K562 (cell line): ENCODE measurements around the gene PI4KA. TPM values are rescaled to one million over a fixed set of nuclear protein-coding genes. Genes with fewer than 3 reads are reported as not detected.

Experiments used
- ATAC-seq: fragments of 200-7000 bp; cut with Tn5 transposase; 3 replicates; pipeline ENCODE4 v1.9.1; 2020; ENCODE audit warnings: moderate library complexity
- BruUV-seq: library from RNA; stranded (reverse); fragments of 400-500 nt; replicated peaks from 2 replicates; lab custom pipeline; 2021; lab: Mats Ljungman, UMichigan
- CTCF ChIA-PET: fragments of 300-600 bp; formaldehyde crosslinking; extraction: SDS; loops from one replicate; lab custom pipeline; 2021; ENCODE audit warnings: low intra/inter-chr PET ratio; lab: Yijun Ruan, JAX
- POLR2A ChIA-PET: fragments of 300-600, 350-650 bp; sonication (Branson Sonifier 250); formaldehyde crosslinking; extraction: SDS; loops from one replicate; lab custom pipeline; 2021; ENCODE audit warnings: antibody characterized with exemption, inconsistent platforms; lab: Yijun Ruan, JAX
- DNase-seq, 4 experiments: peaks; one replicate each; pipeline versions ENCODE4 v3.0.0 to v3.0.0-alpha.2; 2011 to 2018; ENCODE audit warnings: low spot score in 3 of 4, mixed read lengths in 3 of 4; ENCODE audit errors: extremely low read depth in 1 of 4
- FAIRE-seq: peaks from 2 replicates; lab custom pipeline; 2011; peaks lifted over from hg19 to GRCh38; lab: Jason Lieb, UNC
- H2AFZ ChIP-seq: 2 replicates; pipeline ENCODE4 v1.6.0; 2011; ENCODE audit warnings: low read depth, low read length, control low read depth, inconsistent platforms
- H3K27ac ChIP-seq: fragments of 200-600 bp; 3 replicates; pipeline ENCODE4 v1.8.0; 2011; ENCODE audit warnings: low read depth, mild to moderate bottlenecking, control low read depth, inconsistent platforms, low read length, moderate library complexity, mixed read lengths; ENCODE audit errors: extremely low read depth
- H3K27me3 ChIP-seq, 2 experiments: fragments of 300-600 bp in 1 of 2; 2 replicates in 1 of 2; 3 replicates in 1 of 2; pipeline versions ENCODE4 v1.6.0 to v1.8.0; 2011; ENCODE audit warnings: inconsistent platforms in 2 of 2, low read length in 2 of 2, mild to moderate bottlenecking in 1 of 2, mixed read lengths in 1 of 2, moderate library complexity in 1 of 2; ENCODE audit not compliant: control insufficient read depth in 2 of 2, insufficient read depth in 2 of 2
- H3K36me3 ChIP-seq: fragments of 300-600 bp; 3 replicates; pipeline ENCODE4 v1.8.0; 2011; ENCODE audit warnings: mild to moderate bottlenecking, low read length, inconsistent platforms; ENCODE audit not compliant: control insufficient read depth, insufficient read depth
- H3K4me1 ChIP-seq, 2 experiments: fragments of 200-600 bp in 1 of 2; replicated peaks in 1 of 2; 2 replicates in 1 of 2; 3 replicates in 1 of 2; pipeline versions ENCODE4 v1.5.1 to v1.8.0; 2011; ENCODE audit warnings: inconsistent platforms in 2 of 2, low read length in 2 of 2, mild to moderate bottlenecking in 1 of 2, mixed read lengths in 1 of 2, moderate library complexity in 1 of 2; ENCODE audit not compliant: control insufficient read depth in 2 of 2, insufficient read depth in 2 of 2
- H3K4me2 ChIP-seq: 2 replicates; pipeline ENCODE4 v1.6.1; 2011; ENCODE audit warnings: low read length, control low read depth, inconsistent platforms, mixed read lengths; ENCODE audit not compliant: insufficient read depth
- H3K4me3 ChIP-seq: fragments of 200-600 bp; sonication (generic), shearing (Covaris generic); 2 replicates; pipeline ENCODE4 v1.5.1; 2016; ENCODE audit warnings: control low read depth, inconsistent platforms
- H3K79me2 ChIP-seq: fragments of 200-600 bp; 3 replicates; pipeline ENCODE4 v1.8.0; 2011; ENCODE audit warnings: low read length, inconsistent platforms; ENCODE audit not compliant: control insufficient read depth, insufficient read depth
- H3K9ac ChIP-seq, 2 experiments: 2 replicates each; pipeline versions ENCODE4 v1.6.0 to v1.6.1; 2011; ENCODE audit warnings: low read depth in 2 of 2, low read length in 2 of 2, control low read depth in 1 of 2, inconsistent platforms in 1 of 2, mild to moderate bottlenecking in 1 of 2, mixed read lengths in 1 of 2; ENCODE audit not compliant: insufficient read depth in 1 of 2
- H3K9me1 ChIP-seq: one replicate; pipeline ENCODE4 v1.6.0; 2011; ENCODE audit warnings: inconsistent platforms, mild to moderate bottlenecking, low read length, moderate library complexity; ENCODE audit not compliant: control insufficient read depth, insufficient read depth
- H3K9me3 ChIP-seq: replicated peaks from 2 replicates; pipeline ENCODE4 v1.5.1; 2011; ENCODE audit warnings: low read depth, low read length, inconsistent platforms; ENCODE audit not compliant: control insufficient read depth, insufficient read depth
- H4K20me1 ChIP-seq: replicated peaks from 2 replicates; pipeline ENCODE4 v1.6.1; 2011; ENCODE audit warnings: low read length, inconsistent platforms, mixed read lengths; ENCODE audit not compliant: control insufficient read depth, insufficient read depth
- FOXA3 ChIP-seq, 2 experiments: fragments of 450-650 bp in 1 of 2; sonication (generic) in 1 of 2; formaldehyde crosslinking; IDR thresholded peaks in 1 of 2; conservative IDR thresholded peaks in 1 of 2; 2 replicates each; pipeline versions ENCODE4 v1.4.0 to v1.8.0; 2020 to 2022; ENCODE audit warnings: mild to moderate bottlenecking in 2 of 2, missing genetic modification reagents in 1 of 2
- FOXP1 ChIP-seq: sonication (generic); formaldehyde crosslinking; IDR thresholded peaks from 2 replicates; pipeline ENCODE4 v1.8.0; 2022; ENCODE audit warnings: mild to moderate bottlenecking, missing genetic modification reagents
- PURB ChIP-seq: sonication (generic); formaldehyde crosslinking; IDR thresholded peaks from 2 replicates; pipeline ENCODE4 v1.9.0; 2021; ENCODE audit warnings: low read depth, mild to moderate bottlenecking, missing genetic modification reagents
- SREBF1 ChIP-seq: fragments of 150-350 bp; IDR thresholded peaks from 2 replicates; pipeline ENCODE4 v1.6.1; 2014; ENCODE audit warnings: antibody characterized with exemption, low read depth, low read length, borderline replicate concordance
- ZBTB8A ChIP-seq: fragments of 450-650 bp; IDR thresholded peaks from 2 replicates; pipeline ENCODE4 v1.6.1; 2018; ENCODE audit warnings: mild to moderate bottlenecking, moderate library complexity; ENCODE audit not compliant: partially characterized antibody
- ZC3H4 ChIP-seq: sonication (generic); formaldehyde crosslinking; IDR thresholded peaks from 2 replicates; pipeline ENCODE4 v1.9.0; 2021; ENCODE audit warnings: missing genetic modification reagents, borderline replicate concordance
- ZNF263 ChIP-seq: sonication (generic); formaldehyde crosslinking; IDR thresholded peaks from 2 replicates; pipeline ENCODE4 v1.8.0; 2022; ENCODE audit warnings: mild to moderate bottlenecking, missing genetic modification reagents, borderline replicate concordance
- ZNF707 ChIP-seq: fragments of 250-450 bp; sonication (Bioruptor Pico); conservative IDR thresholded peaks from 2 replicates; pipeline ENCODE4 v1.8.0; 2022; ENCODE audit warnings: inconsistent platforms, mild to moderate bottlenecking, moderate library complexity
- WGBS: fragments of 100-300 bp; shearing (Covaris generic); methylation state at CpG from one replicate; pipeline ENCODE4 v1.1.6; 2016; ENCODE audit warnings: low coverage, mixed read lengths; ENCODE audit not compliant: insufficient coverage; ENCODE audit errors: missing lambda C conversion rate; 5-methylcytosine and 5-hydroxymethylcytosine counted together
- in situ Hi-C: fragments of 300-500 bp; cut with MboI; formaldehyde crosslinking; loops from 4 replicates; pipeline ENCODE4 v1.15.0; 2018; ENCODE audit warnings: inconsistent platforms, mixed read lengths
- intact Hi-C: fragments of 100-400 bp; cut with micrococcal nuclease; formaldehyde crosslinking; loops from 2 replicates; pipeline ENCODE4 v1.14.2; 2022
- polyA plus RNA-seq, 8 experiments: library from polyadenylated mRNA; depleted of rRNA in 4 of 8; stranded (reverse) in 5 of 8; unstranded in 3 of 8; fragments of >200 nt; fragmentation: Nextera tagmentation in 2 of 8; fragmentation: Illumina TruSeq in 1 of 8; extraction: Ambion mirVana in 2 of 8; extraction: Trizol in 1 of 8; gene quantifications; 2 replicates each; pipeline versions ENCODE4 v1.2.1 to v1.2.3, GENCODE V29; 2011 to 2014; ENCODE audit warnings: inconsistent platforms in 1 of 8, missing spikeins in 1 of 8
- total RNA-seq, 7 experiments: library from RNA; depleted of rRNA in 6 of 7; stranded (reverse); fragments of >200 nt in 6 of 7; fragmentation: Illumina TruSeq in 2 of 7; extraction: Trizol in 2 of 7; gene quantifications; 2 replicates each; pipeline versions ENCODE4 v1.2.1 to v1.2.3, GENCODE V29; 2011 to 2021; ENCODE audit warnings: low replicate concordance in 1 of 7
- TF ChIP-seq, protein P1 (sequence below), 3 experiments: fragments of 200-800 bp in 1 of 3; fragments of 250-450 bp in 1 of 3; fragments of 450-650 bp in 1 of 3; sonication (Bioruptor Pico) in 1 of 3; sonication (Bioruptor generic) in 1 of 3; formaldehyde crosslinking in 1 of 3; IDR thresholded peaks; 2 replicates each; pipeline versions ENCODE4 v1.6.1 to v1.8.0; 2016 to 2022; ENCODE audit warnings: mild to moderate bottlenecking in 2 of 3, missing genetic modification characterization in 2 of 3, missing compliant biosample characterization in 1 of 3, moderate library complexity in 1 of 3
- TF ChIP-seq, protein P2 (sequence below): sonication (generic); formaldehyde crosslinking; IDR thresholded peaks from 2 replicates; pipeline ENCODE4 v1.8.0; 2023; ENCODE audit warnings: missing genetic modification reagents, mild to moderate bottlenecking, borderline replicate concordance

The PI4KA gene
- total and polyA plus RNA-seq, 9 of the 15 experiments (the other 6 are each of a cell fraction or from before 2014, with no cell fraction given) = 7.3 to 187 (median 84.7) TPM

DNA sequence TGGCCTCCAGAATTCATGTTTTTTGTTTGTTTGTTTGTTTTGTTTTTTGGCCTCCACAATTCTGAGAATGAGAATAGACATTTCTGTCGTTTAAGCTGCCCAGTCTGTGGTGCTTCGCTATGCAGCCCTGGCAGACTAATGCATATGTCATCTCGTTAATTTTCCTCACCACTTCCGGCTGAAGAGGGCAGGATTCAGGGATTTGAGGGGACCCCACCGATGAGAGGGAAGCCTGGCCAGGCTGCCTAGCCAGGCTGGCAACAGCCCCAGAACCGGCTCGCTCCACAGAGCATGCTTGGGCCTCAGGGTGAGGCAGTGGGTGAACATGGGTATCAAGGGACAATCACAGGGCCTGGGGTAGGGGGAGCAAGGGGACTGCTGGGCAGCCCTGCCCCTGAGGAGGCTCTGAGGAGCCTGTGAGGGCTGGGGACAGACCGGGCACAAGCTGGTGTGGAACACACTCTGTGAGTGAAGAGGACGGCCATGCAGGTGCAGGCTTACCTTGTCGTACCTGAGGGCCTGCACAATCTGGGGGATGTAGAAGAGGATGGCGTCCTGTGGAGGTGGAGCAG, 132.5 kb downstream of the PI4KA start:
- Histone ChIP-seq H2AFZ (no peak overlapping the region), H3K9me1 (peaks cover 6% of the 10 kb centered on the region), H3K36me3 (peaks cover 54% of the 10 kb centered on the region), H3K4me1 (peaks cover 0 to 13% of the 10 kb centered on the region in 2 experiments; a peak in 2 of 5 replicates), H3K9me3 (no peaks in the 10 kb centered on the region), H3K27me3 (no peaks in the 10 kb centered on the region), H3K4me2 (no peak overlapping the region), H3K27ac (no peak overlapping the region), H3K79me2 (no peaks in the 10 kb centered on the region), H3K4me3 (no peak overlapping the region), H4K20me1 (no peaks in the 10 kb centered on the region; the same call in 1 of the 2 replicates), H3K9ac (peak overlapping the region in 1 of 2 experiments; percentile 6; a peak in 2 of 4 replicates)
- intact Hi-C loops (no loop called here), in situ Hi-C loops (no loop called here)
- DNase-seq = no peak
- BruUV-seq = no TSS peak
- WGBS = 74% methylated on average over 11 of the region's 11 CpGs
- ChIA-PET CTCF (interaction anchor here (1.0 kb wide), 1 partner anchor 406 kb away, joined by 3 read pairs; no protein-coding TSS in a partner anchor), POLR2A (interaction anchor here (0.6 to 0.7 kb wide), 3 partner anchors 115 to 359 kb away, joined by 3 to 5 read pairs (median 3); no protein-coding TSS in a partner anchor)
- no peak for FAIRE-seq
- ATAC-seq = peak; percentile 5; the same call in 2 of the 3 replicates
- TF ChIP-seq, protein P1, sequence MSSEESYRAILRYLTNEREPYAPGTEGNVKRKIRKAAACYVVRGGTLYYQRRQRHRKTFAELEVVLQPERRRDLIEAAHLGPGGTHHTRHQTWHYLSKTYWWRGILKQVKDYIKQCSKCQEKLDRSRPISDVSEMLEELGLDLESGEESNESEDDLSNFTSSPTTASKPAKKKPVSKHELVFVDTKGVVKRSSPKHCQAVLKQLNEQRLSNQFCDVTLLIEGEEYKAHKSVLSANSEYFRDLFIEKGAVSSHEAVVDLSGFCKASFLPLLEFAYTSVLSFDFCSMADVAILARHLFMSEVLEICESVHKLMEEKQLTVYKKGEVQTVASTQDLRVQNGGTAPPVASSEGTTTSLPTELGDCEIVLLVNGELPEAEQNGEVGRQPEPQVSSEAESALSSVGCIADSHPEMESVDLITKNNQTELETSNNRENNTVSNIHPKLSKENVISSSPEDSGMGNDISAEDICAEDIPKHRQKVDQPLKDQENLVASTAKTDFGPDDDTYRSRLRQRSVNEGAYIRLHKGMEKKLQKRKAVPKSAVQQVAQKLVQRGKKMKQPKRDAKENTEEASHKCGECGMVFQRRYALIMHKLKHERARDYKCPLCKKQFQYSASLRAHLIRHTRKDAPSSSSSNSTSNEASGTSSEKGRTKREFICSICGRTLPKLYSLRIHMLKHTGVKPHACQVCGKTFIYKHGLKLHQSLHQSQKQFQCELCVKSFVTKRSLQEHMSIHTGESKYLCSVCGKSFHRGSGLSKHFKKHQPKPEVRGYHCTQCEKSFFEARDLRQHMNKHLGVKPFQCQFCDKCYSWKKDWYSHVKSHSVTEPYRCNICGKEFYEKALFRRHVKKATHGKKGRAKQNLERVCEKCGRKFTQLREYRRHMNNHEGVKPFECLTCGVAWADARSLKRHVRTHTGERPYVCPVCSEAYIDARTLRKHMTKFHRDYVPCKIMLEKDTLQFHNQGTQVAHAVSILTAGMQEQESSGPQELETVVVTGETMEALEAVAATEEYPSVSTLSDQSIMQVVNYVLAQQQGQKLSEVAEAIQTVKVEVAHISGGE (CRISPR knock-in tag; IDR thresholded peaks at IDR 0.05) = 0 out of 6 replicates have a peak, but pooled peaks of 1 of the 3 experiments have one; percentile 20
- TF ChIP-seq, protein P2, sequence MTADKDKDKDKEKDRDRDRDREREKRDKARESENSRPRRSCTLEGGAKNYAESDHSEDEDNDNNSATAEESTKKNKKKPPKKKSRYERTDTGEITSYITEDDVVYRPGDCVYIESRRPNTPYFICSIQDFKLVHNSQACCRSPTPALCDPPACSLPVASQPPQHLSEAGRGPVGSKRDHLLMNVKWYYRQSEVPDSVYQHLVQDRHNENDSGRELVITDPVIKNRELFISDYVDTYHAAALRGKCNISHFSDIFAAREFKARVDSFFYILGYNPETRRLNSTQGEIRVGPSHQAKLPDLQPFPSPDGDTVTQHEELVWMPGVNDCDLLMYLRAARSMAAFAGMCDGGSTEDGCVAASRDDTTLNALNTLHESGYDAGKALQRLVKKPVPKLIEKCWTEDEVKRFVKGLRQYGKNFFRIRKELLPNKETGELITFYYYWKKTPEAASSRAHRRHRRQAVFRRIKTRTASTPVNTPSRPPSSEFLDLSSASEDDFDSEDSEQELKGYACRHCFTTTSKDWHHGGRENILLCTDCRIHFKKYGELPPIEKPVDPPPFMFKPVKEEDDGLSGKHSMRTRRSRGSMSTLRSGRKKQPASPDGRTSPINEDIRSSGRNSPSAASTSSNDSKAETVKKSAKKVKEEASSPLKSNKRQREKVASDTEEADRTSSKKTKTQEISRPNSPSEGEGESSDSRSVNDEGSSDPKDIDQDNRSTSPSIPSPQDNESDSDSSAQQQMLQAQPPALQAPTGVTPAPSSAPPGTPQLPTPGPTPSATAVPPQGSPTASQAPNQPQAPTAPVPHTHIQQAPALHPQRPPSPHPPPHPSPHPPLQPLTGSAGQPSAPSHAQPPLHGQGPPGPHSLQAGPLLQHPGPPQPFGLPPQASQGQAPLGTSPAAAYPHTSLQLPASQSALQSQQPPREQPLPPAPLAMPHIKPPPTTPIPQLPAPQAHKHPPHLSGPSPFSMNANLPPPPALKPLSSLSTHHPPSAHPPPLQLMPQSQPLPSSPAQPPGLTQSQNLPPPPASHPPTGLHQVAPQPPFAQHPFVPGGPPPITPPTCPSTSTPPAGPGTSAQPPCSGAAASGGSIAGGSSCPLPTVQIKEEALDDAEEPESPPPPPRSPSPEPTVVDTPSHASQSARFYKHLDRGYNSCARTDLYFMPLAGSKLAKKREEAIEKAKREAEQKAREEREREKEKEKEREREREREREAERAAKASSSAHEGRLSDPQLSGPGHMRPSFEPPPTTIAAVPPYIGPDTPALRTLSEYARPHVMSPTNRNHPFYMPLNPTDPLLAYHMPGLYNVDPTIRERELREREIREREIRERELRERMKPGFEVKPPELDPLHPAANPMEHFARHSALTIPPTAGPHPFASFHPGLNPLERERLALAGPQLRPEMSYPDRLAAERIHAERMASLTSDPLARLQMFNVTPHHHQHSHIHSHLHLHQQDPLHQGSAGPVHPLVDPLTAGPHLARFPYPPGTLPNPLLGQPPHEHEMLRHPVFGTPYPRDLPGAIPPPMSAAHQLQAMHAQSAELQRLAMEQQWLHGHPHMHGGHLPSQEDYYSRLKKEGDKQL (CRISPR knock-in tag) = 0 out of 2 replicates have a peak, but pooled peaks have one; percentile 61
- TF ChIP-seq ZBTB8A (no peak), PURB (CRISPR knock-in tag) (0 out of 2 replicates have a peak, but pooled peaks have one; percentile 81), ZC3H4 (CRISPR knock-in tag) (peak; percentile 55; the same call in 1 of the 2 replicates), ZNF263 (CRISPR knock-in tag) (no peak), SREBF1 (0 out of 2 replicates have a peak, but pooled peaks have one; percentile 34), FOXA3 (CRISPR knock-in tag; conservative IDR thresholded peaks at IDR 0.05 in 1 of 2, IDR thresholded peaks at IDR 0.05 in 1 of 2) (peak in 1 of 2 experiments; percentile 67; a peak in 1 of 4 replicates), ZNF707 (CRISPR knock-in tag) (0 out of 2 replicates have a peak, but pooled peaks have one; percentile 45), FOXP1 (0 out of 2 replicates have a peak, but pooled peaks have one; percentile 66)
